HG03575 (cell line): ENCODE measurements around the gene FGF2.
"Not testable (repeated sequence)": the region's sequence is repeated elsewhere in the genome, so short reads cannot be mapped to it uniquely, and the experiment has no call there.

Source experiments
- ATAC-seq: cut with Tn5 transposase; IDR thresholded peaks from one replicate; pipeline ENCODE4 v1.9.1; 2021; ENCODE audit not compliant: unreplicated experiment, insufficient number of reproducible peaks, low FRiP score; ENCODE audit errors: extremely low read depth

Gene FGF2

GRCh38 chr4:122826553-122827257 lies at the start of gene FGF2:
Gene FGF2, plus strand, starts transcription at chr4:122826831. Its CDS starts 344 bp downstream, at chr4:122827175.
- ATAC-seq: no peak

- no peak for ATAC-seq
Measured at GRCh38 chr4:122776916-122777315, 49.7 kb upstream of the FGF2 start.

DNA sequence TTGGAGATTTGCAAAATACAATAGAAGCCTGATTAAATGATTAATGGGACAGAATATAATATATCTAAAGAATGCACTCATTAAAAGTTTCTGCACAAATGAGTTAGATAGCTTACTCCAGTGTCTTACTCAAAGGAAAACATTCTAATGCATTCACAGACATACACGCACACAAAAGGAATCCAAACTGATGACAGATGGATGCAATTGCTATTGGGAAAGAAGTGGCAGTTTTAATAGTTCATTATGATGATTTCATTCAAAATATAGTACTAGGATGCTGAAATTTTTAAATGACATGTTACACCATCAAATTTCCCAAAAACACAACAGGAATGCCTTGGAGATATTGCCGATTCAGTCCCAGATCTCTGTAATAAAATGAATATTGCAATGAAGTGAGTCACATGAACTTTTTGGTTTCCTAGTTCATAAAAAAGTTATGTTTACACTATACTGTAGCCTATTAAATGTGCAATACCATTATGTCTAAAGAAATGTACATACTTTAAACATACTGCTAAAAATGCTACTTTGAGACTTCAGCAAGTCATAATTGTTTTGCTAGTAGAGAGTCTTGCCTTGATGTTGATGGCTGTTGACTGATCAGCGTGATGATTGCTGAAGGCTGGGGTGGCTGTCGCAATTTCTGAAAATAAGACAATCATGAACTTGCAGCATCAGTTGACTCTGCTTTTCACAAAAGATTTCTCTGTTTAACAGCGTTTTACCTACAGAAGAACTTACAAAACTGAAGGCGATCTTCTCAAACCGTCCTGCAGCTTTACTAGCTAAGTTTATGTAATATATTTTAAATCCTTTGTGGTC lies 48.6 kb upstream of the FGF2 start:
- ATAC-seq: no peak

DNA sequence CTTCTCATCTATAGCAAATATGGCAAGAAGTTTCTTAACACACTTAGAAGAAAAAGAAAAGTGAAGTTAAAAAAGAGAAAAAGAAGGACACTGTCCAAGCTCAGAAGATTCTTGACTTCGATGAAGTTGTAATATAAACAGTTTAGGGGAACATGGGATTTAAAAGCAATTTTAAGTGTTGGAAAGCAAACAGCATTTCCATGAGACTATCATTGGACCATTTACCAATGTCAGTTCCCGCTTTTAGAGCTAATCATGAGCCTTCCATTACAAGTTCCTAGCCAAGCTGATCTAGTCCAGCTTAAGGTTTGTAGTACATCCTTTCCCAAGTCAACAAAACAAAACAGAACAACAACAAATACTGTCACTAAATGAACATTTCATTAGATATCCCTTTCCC lies 45.1 kb upstream of the FGF2 start:
- ATAC-seq: no peak

DNA sequence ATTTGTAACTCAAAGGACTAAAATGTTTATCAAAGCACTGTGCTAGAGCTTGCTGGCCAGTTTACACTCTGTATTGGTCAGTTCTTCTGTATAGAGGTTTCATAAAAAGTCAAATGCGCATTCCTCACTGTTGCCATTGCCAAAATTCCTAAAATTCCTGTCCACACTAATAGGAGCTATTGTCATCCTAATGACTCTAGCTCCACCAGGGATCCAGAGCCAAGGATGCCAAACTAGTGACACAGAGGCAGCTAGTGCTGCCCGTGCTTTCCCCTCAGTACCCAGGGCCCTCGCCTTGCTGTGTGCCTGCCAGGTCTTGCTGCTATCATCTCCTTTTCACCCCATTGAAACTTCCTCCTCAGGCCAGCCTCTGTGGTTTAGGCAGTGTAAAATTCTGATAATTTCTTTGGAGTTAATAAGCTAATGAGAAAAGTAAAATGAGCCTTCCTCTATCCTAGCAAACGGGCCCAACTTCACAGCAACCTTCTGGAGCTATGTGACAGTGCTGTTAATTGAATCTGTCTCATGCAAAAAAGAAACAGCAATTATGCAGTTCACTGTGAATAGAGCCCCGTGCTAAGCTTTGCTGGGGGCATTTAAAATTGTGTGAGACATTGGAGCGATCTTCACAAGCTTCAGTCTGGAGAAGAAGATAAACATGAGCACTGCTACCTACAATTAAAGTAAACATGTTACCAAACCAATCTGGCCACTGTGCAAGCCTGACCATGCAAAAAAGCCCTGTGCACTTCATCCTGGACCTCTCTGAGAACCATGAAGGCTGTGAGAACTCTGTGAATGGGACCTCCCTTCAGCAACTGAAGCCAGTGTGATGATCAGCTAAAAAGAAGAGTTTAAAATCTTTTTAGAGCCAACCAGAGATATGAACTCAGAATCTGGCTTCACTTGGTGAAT lies 43.1 kb upstream of the FGF2 start:
- ATAC-seq: no peak

- ATAC-seq: no peak
Measured at GRCh38 chr4:122784261-122784660, 42.4 kb upstream of the FGF2 start.

DNA sequence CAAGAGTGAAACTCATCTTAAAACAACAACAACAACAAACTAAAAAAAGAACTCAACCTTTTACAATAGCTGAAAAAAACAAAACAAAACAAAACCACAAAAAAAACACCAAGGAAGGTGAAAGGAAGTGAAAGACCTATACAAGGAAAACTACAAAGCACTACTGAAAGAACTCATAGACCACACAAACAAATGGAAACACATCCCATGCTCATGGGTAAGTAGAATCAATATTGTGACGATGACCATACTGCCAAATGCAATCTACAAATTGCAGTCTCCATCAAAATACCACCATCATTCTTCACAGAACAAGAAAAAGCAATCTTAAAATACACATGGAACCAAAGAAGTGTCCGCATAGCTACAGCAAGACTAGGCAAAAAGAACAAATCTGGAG lies 41.5 kb upstream of the FGF2 start:
- ATAC-seq: no peak

- ATAC-seq: not testable (repeated sequence)
Measured at GRCh38 chr4:122786296-122786695, 40.3 kb upstream of the FGF2 start.

GRCh38 chr4:122786920-122787319 lies 39.7 kb upstream of the FGF2 start:
- ATAC-seq: not testable (repeated sequence)

DNA sequence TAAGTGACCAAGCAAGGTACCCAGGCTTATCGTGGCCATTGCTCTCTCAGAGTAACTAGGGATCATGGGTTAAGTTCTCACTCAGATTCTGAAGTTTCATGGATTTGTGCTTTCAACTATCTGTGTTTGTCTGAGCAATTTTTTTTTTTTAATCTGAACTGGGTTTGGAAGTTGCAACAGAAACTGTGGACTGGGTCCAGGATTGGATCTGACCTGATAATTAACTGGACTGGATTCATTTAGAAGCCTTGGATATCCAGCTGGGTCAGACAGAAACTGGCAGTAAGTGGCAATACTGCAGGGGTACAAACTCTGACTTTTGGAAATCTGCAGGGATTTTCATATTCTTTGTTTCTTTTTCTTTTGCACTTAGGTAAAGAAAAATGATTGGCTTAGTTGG lies 38.7 kb upstream of the FGF2 start:
- ATAC-seq: no peak

GRCh38 chr4:122788935-122789334 lies 37.7 kb upstream of the FGF2 start:
- no peak for ATAC-seq

DNA sequence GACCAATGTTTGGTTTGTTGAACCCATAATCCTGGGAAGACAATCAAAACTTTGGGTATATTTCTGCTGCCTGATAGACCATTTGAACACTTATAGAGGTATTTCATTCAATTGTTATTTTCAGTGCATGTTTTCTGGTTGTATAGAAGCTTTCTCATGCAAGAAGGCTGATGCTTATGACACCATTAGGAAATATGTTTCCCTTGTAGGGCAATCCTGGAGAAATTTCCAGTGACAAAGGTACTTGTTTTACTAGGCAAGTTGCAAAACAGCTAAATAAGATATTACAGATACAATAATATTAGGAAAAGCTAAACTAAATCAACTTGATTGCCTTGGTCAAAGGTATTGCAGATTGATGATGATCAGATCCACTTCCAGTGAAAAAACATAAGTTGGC lies 32.8 kb upstream of the FGF2 start:
- no peak for ATAC-seq

- ATAC-seq: no peak
Measured at GRCh38 chr4:122796801-122797404, 29.7 kb upstream of the FGF2 start.

DNA sequence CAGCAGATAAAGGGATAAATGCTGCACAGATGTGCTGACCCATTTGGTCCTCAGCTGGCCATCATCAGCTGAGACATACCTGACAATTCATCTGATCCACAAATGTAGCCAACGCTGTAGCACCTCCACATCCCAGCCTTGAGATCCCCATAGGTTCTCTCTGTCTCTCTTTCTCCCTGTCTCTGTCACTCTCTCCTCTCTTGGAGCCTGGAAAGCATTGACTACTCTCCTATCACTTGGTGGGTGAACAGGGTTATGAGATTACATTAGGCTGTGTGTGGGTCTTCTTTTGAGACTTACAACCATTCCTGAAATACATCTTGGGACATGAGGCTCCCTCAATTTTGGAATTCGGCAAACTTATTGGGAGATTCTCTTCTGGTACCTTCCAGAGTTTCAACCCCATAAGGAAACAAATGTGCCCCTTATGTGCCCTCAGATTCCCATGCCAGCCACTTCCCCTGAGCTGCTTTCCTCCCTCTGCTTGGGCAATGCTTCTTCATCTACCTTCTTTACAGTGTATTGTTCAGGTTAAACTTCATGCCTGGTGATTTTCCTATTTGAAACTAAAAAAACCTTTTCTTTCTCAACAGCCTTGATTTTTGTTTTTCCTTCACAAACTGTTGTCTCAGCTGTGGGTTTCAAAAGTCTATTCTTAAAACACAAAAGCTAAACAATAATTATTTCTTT lies 29.1 kb upstream of the FGF2 start:
- no peak for ATAC-seq

- no peak for ATAC-seq
Measured at GRCh38 chr4:122798101-122798500, 28.5 kb upstream of the FGF2 start.

DNA sequence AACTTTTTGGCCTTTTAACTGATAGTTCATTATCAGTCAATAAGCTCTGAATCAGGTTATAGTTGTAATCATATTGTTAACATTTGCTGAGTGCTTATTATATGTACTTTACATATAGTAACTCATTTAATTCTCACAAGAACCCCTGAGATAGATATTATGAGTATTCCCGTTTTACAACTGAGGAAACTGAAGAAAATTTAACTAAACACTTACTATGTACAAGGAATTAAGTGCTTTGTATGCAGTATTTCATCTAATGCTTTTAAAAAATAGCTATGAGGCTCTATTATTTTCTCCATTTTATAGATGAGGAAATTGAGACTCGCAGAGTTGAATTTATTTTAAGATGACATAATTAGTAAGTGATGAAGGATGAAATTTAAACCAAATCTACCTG lies 27.7 kb upstream of the FGF2 start:
- no peak for ATAC-seq

GRCh38 chr4:122803788-122804208 lies 22.8 kb upstream of the FGF2 start:
- ATAC-seq: no peak

DNA sequence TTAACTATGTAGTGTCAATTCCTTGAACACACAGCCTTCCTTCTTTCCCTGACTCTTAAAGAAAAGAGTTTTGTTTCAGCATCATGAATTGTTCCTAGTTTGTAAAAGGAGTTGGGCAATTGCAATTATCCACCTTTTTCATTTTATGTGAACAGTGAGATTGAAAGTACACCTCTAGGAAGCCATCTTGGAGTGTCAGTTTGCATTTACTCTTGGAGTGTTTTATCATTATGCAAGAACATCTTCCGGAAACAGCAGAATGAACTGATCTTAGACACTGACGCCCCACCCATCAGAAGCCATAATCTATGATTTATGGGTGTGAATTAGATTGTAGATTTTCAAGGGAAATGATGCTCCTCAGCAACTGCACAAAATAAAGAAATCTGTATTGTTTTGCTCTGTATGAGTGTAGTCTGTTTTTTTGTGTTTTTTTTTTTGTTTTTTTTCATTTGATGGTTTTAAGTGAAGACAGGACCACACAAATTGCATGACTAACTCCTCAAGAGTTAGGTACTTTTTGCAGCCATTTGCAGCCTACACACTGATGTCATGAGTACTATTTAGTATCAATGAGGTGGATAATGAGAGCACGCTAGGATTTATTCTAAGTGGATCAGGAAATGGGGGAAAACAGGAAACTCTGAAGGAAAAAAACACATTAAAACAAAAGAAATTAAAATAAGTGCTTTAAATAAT lies 19.5 kb upstream of the FGF2 start:
- no peak for ATAC-seq
